ENCODE data around the gene FBXW12. TPM values are rescaled to one million over a fixed set of nuclear protein-coding genes. Genes with fewer than 3 reads are reported as not detected.

FBXW12 gene
- total RNA-seq, 6 donors from 2014 or later, result not detected

GRCh38 chr3:48409291-48410201 is 37.5 kb downstream of the FBXW12 start:
- Histone ChIP-seq H3K36me3 (peaks cover 8 to 95% (median 74%) of the 10 kb centered on the region in 4 donors), H3K27me3 (no peaks in the 10 kb centered on the region), H3K4me1 (no peaks in the 10 kb centered on the region), H3K4me3 (no peak overlapping the region), H3K9me3 (no peaks in the 10 kb centered on the region), H3K27ac (no peak overlapping the region)
- peak; percentile 17 to 70 for DNase-seq
- TF ChIP-seq CTCF (IDR thresholded peaks at IDR 0.05) (no peak), POLR2AphosphoS5 (IDR thresholded peaks at IDR 0.05) (no peak), POLR2A (IDR thresholded peaks at IDR 0.05) (no peak), EP300 (IDR thresholded peaks at IDR 0.05) (no peak)
- 94 to 96% methylated on average over 28 to 31 of the region's 31 CpGs for WGBS, 2 donors
- ATAC-seq (ENCODE audit: low FRiP score in 2 of 2), result no peak

- TF ChIP-seq EP300 (IDR thresholded peaks at IDR 0.05) (no peak), POLR2A (IDR thresholded peaks at IDR 0.05) (no peak), CTCF (IDR thresholded peaks at IDR 0.05) (no peak)
- H3K4me1 ChIP-seq, result no peaks in the 10 kb centered on the region
Measured at GRCh38 chr3:48410205-48411040, 38.4 kb downstream of the FBXW12 start.

DNA sequence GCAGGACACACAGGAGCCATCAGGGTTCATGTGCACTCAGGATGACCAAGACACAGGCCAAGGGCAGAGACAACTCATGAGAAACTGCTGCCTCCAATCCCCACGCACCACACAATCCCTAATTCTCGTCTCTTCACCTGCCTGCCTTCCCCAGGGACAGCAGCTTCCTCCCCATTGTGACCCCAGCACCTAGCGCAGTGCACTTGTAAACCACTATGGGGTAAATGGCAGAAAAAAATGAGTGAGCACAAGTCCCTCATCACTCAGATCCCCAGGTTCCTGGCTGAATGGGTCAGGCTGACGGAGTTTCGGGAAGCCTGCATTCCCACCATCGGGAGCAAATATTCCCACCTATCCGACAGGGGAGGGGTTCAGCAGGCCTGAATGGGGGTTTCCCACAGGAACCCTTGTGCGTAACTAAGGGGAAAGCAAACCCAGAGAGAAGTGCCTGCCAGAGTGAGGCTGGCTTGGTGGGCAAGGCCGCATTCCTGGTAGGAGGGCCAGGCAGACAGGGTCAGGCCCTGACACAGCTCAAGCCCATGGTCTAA is 39.1 kb downstream of the FBXW12 start:
- no peak for DNase-seq
- Histone ChIP-seq H3K4me1 (no peaks in the 10 kb centered on the region), H3K27ac (no peak overlapping the region), H3K9me3 (no peaks in the 10 kb centered on the region), H3K27me3 (no peaks in the 10 kb centered on the region), H3K4me3 (no peak overlapping the region), H3K36me3 (peaks cover 5 to 97% (median 74%) of the 10 kb centered on the region in 4 donors)
- TF ChIP-seq EP300 (IDR thresholded peaks at IDR 0.05) (no peak), POLR2A (IDR thresholded peaks at IDR 0.05) (no peak), CTCF (IDR thresholded peaks at IDR 0.05) (no peak), POLR2AphosphoS5 (IDR thresholded peaks at IDR 0.05) (no peak)
- ATAC-seq (ENCODE audit: low FRiP score in 2 of 2), result no peak
- 91 to 98% methylated on average over 8 to 9 of the region's 9 CpGs for WGBS, 2 donors

More at GRCh38 chr3:48410205-48411040, 38.4 kb downstream of the FBXW12 start:
- DNase-seq, result peak; percentile 10 to 51
- Histone ChIP-seq H3K9me3 (no peaks in the 10 kb centered on the region), H3K4me3 (no peak overlapping the region), H3K27me3 (no peaks in the 10 kb centered on the region), H3K27ac (no peak overlapping the region), H3K36me3 (peaks cover 8 to 95% (median 76%) of the 10 kb centered on the region in 4 donors)
- WGBS, 2 donors, result 81 to 92% methylated on average over 3 to 16 of the region's 16 CpGs
- ATAC-seq (ENCODE audit: low FRiP score in 2 of 2), result no peak

DNA sequence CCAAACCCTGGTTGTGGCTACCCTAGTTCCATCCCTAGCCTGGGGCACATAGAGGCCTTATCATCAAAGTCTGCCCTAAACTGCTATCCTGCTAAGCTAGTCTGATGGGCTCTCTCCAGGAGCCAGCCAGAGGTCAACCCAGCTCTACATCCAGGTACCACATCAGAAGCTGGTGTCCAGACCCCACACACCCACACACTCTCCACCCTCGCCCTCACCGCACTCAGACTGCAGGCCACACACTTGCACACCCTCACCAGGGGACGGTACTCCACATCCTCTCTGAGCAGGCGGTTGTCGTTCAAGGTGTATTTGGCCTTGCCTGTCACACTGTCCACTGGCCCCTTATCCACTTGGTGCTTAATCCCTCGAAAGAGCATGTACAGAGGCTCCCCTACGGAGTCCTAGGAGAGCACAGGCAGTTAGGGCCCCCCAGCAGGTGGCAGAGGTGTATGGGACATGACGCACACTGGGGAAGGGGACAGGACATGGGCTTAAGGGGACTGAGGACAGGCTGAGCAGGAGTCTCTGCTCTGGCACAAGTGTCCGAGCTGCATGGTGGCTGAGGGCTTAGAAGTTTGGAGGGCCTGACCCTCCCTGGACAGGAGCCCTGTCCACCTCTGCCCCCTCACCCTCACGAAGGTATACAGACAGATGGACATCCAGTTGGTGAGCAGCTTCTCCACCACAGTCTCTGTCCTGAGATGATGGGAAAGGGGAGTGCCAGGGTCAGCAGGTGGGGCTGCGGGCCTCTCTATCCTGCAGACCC is 39.8 kb downstream of the FBXW12 start:
- TF ChIP-seq CTCF (IDR thresholded peaks at IDR 0.05) (no peak), EP300 (IDR thresholded peaks at IDR 0.05) (no peak), POLR2AphosphoS5 (IDR thresholded peaks at IDR 0.05) (no peak), POLR2A (IDR thresholded peaks at IDR 0.05) (no peak)
- peaks cover 4 to 97% (median 70%) of the 10 kb centered on the region in 4 donors for H3K36me3 ChIP-seq

More for the DNA sequence above, 39.8 kb downstream of the FBXW12 start:
- no peaks in the 10 kb centered on the region for H3K4me1 ChIP-seq
- no peak for ATAC-seq (ENCODE audit: low FRiP score in 2 of 2)
- H3K27ac ChIP-seq, result no peak overlapping the region
- H3K27me3 ChIP-seq, result no peaks in the 10 kb centered on the region
- 90 to 99% methylated on average over 7 to 11 of the region's 11 CpGs for WGBS, 2 donors
- H3K9me3 ChIP-seq, result no peaks in the 10 kb centered on the region
- H3K4me3 ChIP-seq, result no peak overlapping the region
- DNase-seq, result no peak
